GM13976 (cell line): Measurements from ENCODE around the gene AKAP4.

ENCODE experiments used
- DNase-seq: peaks from one replicate; pipeline ENCODE4 v3.0.0; 2012; ENCODE audit warnings: low spot score
- CTCF ChIP-seq: IDR thresholded peaks from 2 replicates; pipeline ENCODE4 v1.5.1; 2012; ENCODE audit warnings: borderline replicate concordance, mild to moderate bottlenecking; ENCODE audit not compliant: insufficient read depth; ENCODE audit errors: extremely low read depth, missing control alignments, control extremely low read depth
- in situ Hi-C: fragments of 300-500 bp; cut with MboI; formaldehyde crosslinking; loops from one replicate; pipeline ENCODE4 v1.12.0; 2022; ENCODE audit warnings: low sequenced_read_pairs, mixed read lengths, inconsistent platforms; ENCODE audit not compliant: unreplicated experiment

AKAP4 gene

DNA sequence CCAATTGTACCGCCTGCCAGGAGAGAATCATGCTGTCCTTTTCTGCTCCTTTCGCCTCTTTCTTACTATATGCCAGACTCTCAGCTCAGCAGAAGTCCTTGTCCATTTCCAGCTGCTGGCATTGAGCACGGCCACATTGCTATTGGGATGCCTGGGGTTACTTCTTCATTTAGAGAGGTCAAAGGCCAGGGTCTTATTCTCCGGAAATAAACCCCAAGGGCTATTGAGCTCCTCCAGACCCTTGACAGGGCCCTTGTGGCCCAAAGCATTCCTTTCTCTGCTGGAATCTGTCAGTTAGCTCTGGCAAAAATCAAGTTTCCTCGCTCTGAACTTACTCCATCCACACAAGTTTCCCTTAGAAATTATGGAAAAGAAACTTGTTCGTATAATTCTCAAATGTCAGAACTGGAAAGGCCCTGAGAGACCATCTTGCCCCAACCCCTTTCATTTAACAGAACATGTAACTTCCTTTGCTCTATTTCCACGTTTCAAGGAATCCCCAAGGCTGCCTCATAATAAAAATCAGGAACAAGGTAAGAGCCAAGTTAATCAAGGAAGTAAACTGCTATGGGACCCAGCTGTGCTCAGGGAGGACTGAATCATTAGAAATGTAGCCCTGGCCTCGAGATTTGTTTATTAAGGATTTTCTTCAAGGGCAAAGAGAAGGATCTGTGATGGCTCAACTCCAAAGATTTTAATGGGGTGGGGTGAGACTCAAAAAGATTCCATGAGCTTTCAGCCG, 11.8 kb downstream of the AKAP4 start:
- no peak for TF ChIP-seq CTCF

DNA sequence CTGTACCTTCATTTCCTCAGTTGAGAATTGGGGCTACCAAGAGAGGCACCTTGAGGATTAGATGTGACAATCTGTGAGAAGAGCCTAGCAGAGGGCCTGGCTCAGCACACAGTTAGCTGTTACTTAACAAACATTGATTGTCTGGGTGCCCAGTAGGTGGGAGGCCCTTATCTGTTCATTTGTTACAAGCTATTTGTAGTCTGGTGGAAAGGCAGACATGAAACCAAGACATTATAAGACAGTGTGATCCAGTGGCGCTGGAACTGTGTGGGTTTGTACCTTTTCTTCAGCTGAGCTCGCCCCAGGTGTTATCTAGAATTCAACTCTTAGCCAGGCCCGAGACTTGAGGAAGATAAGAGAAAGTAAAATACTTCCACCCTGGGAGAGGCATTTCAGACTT, 16.9 kb downstream of the AKAP4 start:
- in situ Hi-C loops = no loop called here
- DNase-seq = no peak
- no peak for TF ChIP-seq CTCF

More for the DNA sequence above, 11.8 kb downstream of the AKAP4 start:
- in situ Hi-C loops = no loop called here
- DNase-seq = no peak

GRCh38 chrX:50180073-50180940, 20.5 kb downstream of the AKAP4 start:
- no peak for TF ChIP-seq CTCF
- DNase-seq = no peak
- in situ Hi-C loops = no loop called here

GRCh38 chrX:50169717-50170116, 31.1 kb downstream of the AKAP4 start:
- in situ Hi-C loops = no loop called here
- no peak for DNase-seq
- TF ChIP-seq CTCF = no peak

DNA sequence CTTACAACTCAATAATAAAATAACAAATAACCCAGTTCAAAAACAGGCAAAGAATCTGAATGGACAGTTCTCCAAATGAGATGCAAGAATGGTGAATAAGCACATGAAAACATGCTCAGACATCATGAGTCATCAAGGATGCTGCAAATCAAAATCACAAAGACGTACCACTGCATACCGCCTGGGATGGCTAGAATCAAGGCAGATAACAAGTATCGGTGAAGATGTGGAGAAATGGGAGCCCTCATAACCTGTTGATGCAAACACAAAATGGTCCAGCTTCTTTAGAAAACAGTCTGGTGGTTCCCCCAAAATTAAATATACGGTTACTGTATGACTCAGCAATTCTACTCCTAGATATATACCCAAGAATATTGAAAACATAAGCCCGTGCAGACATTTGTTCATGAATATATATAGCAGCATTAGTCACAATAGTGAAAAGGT, 32.5 kb downstream of the AKAP4 start:
- in situ Hi-C loops = no loop called here
- no peak for TF ChIP-seq CTCF
- DNase-seq = no peak

DNA sequence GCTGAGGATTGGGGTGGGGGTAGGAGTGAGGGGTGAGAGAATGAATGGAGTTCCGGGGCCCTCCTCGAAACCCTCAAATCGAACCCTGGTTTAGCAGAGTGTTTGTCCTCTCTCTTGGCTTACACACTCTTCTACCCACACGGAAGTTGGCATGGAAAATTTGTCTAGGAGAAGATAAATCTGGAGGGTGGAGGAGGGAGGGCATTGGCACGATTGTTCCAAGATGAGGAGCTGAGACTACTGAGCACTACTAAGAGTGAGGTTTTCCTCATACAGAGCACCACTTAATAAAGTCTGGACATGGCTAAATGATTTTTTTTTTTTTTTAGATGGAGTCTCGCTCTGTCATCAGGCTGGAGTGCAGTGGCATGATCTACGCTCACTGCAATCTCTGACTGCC, 33.4 kb downstream of the AKAP4 start:
- DNase-seq = no peak
- TF ChIP-seq CTCF = no peak
- in situ Hi-C loops = no loop called here
